Neural cell (in vitro differentiated cells): Measurements from ENCODE around the gene PMPCA.

Source experiments
- EP300 ChIP-seq: fragments of 450-650 bp; conservative IDR thresholded peaks from 2 replicates; pipeline ENCODE4 v1.6.1; 2014; ENCODE audit warnings: antibody characterized with exemption, mild to moderate bottlenecking, moderate library complexity; ENCODE audit not compliant: poor library complexity, severe bottlenecking
- EZH2 ChIP-seq: fragments of 200-600, 300-800 bp; shearing (Covaris generic), sonication (generic); IDR thresholded peaks from 2 replicates; pipeline ENCODE4 v1.6.1; 2014; ENCODE audit warnings: antibody characterized with exemption, low read length, borderline replicate concordance, mild to moderate bottlenecking; ENCODE audit not compliant: insufficient read depth, poor library complexity, severe bottlenecking
- MXI1 ChIP-seq: fragments of 450-650 bp; conservative IDR thresholded peaks from 2 replicates; pipeline ENCODE4 v1.6.1; 2014; ENCODE audit warnings: antibody characterized with exemption, mild to moderate bottlenecking; ENCODE audit not compliant: poor library complexity, severe bottlenecking
- POLR2AphosphoS5 ChIP-seq: IDR thresholded peaks from 2 replicates; pipeline ENCODE4 v1.6.1; 2012
- RAD21 ChIP-seq: fragments of 450-650 bp; conservative IDR thresholded peaks from 2 replicates; pipeline ENCODE4 v1.6.1; 2014; ENCODE audit warnings: antibody characterized with exemption, mild to moderate bottlenecking, moderate library complexity
- SMC3 ChIP-seq: fragments of 450-650 bp; conservative IDR thresholded peaks from 2 replicates; pipeline ENCODE4 v1.6.1; 2014; ENCODE audit warnings: antibody characterized with exemption, mild to moderate bottlenecking, moderate library complexity; ENCODE audit not compliant: poor library complexity
- TAF1 ChIP-seq: IDR thresholded peaks from 2 replicates; pipeline ENCODE4 v1.6.1; 2012; ENCODE audit warnings: low read depth
- TF ChIP-seq, protein P1 (sequence below): fragments of 450-650 bp; IDR thresholded peaks from 2 replicates; pipeline ENCODE4 v1.5.1; 2014; ENCODE audit warnings: antibody characterized with exemption, mild to moderate bottlenecking, moderate library complexity; ENCODE audit not compliant: poor library complexity, severe bottlenecking

DNA sequence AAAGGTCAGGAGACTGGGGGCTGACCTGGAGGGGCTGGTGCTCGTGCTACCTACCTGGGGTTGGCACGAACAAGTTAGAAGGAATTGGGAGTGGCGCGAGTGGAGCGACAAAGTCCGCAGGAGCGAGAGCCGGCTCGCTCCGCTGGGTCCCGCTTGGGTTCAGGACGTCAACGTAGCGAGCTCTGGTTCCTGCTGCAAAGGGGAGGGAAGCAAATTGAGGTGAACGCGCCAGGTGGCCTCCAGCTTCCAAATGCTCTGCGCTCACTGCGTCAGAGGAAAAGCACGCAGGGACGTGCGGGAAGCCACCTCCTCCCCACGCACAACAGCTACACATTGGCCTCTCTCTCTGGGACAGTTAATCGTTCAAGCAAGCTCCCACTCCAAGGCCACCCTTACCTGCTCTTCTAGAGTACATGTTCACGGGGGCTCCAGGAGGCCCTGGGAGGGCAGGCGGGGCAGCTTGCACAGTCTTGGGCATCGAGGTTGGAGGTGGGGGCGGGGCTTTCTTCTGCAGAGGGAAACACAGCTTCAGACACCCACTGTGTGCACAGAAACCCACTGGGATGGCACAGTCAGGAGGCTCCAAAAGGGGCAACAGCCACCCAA lies 36.8 kb downstream of the PMPCA start:
- TF ChIP-seq POLR2AphosphoS5 (no peak), RAD21 (no peak), EZH2 (no peak), SMC3 (no peak), EP300 (no peak), TAF1 (no peak), MXI1 (no peak)
- TF ChIP-seq, protein P1, sequence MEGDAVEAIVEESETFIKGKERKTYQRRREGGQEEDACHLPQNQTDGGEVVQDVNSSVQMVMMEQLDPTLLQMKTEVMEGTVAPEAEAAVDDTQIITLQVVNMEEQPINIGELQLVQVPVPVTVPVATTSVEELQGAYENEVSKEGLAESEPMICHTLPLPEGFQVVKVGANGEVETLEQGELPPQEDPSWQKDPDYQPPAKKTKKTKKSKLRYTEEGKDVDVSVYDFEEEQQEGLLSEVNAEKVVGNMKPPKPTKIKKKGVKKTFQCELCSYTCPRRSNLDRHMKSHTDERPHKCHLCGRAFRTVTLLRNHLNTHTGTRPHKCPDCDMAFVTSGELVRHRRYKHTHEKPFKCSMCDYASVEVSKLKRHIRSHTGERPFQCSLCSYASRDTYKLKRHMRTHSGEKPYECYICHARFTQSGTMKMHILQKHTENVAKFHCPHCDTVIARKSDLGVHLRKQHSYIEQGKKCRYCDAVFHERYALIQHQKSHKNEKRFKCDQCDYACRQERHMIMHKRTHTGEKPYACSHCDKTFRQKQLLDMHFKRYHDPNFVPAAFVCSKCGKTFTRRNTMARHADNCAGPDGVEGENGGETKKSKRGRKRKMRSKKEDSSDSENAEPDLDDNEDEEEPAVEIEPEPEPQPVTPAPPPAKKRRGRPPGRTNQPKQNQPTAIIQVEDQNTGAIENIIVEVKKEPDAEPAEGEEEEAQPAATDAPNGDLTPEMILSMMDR = no peak
